GM10847 (cell line): Measurements from ENCODE around the gene ARHGAP6.

Source experiments
- POLR2A ChIP-seq: IDR thresholded peaks from 2 replicates; pipeline ENCODE4 v1.6.1; 2011; ENCODE audit not compliant: insufficient read length; ENCODE audit errors: extremely low read depth

ARHGAP6 gene

DNA sequence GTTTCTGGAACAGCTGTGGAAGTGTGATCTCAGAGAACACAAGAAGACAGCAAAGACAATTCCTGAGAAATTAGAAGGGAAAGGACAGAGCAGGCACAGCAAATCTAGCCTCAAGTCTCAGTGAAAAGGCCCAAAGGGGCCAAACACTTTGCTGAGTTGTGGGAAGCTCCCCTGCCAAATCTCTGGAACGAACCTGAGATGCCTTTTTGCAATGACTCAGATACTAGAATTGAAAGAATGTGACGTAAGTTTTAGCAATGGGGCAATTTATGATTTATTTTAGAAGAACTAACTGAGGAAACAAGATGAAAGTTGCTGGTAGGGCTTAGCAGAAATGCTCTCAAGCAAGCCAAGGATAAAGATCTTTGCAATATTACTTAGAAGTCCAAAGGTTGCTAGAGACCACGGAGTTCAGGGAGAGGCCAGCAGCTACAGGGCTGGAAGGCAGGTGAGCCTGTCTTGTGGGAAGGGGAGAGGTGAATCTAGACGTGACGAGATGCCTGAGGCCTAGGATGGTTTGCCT lies 279.7 kb downstream of the ARHGAP6 start:
- no peak for TF ChIP-seq POLR2A

GRCh38 chrX:11382930-11383329 lies 282.8 kb downstream of the ARHGAP6 start:
- no peak for TF ChIP-seq POLR2A

GRCh38 chrX:11381464-11381863 lies 284.3 kb downstream of the ARHGAP6 start:
- TF ChIP-seq POLR2A, result no peak

DNA sequence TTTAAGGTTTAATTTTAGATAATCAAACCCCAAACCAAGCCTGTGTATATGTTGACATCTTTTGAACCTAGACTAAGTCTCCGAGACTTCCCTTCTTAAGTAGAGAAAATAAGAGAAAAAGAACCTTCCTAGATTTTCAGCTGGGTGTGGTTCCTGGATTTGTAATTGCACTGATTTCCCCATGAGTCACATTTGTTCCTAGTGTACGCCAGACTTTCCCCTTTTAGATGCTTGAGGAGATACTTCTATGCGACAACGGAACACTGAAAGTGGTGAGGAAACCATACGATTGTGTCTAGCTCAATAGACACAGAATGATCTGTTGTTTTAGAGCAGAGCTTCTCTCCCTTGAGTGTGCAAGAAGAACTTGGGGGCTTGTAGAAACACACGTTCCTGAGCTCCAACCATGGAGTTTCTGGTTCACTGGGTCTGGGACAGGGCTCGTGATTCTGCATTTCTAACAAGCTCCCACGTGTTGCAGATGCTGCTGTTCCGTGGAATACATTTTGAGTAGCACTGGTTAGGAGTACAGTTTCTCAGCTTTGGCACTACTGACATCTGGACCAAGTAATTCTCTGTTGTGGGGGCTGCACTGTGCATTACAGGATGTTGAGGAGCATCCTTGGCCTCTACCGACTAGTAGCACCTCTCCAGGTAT lies 285.4 kb downstream of the ARHGAP6 start:
- TF ChIP-seq POLR2A, result no peak

DNA sequence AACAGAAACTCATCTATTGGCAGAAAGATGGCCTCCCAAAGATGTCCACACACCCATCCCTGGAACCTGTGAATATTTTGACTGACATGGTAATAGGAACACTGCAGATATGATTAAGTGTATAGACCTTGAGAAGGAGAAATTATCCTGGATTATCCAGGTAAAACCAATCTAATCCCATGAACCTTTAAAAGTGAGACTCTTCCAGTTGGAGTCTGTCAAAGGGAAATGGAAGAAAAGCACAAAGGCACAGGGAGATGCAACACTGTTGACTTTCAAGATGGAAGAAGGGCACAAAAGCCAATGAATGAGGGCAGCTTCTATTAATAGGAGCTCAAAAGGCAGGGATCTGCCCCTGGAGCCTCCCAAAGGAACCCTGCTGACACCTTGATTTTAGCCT lies 289.6 kb downstream of the ARHGAP6 start:
- TF ChIP-seq POLR2A, result no peak

- TF ChIP-seq POLR2A, result no peak
These were observed 290.1 kb downstream of the ARHGAP6 start for GRCh38 chrX:11375614-11376119.

GRCh38 chrX:11374570-11374969 lies 291.1 kb downstream of the ARHGAP6 start:
- TF ChIP-seq POLR2A, result no peak

- no peak for TF ChIP-seq POLR2A
These were observed 294.6 kb downstream of the ARHGAP6 start for GRCh38 chrX:11371106-11371505.

GRCh38 chrX:11367609-11368430 lies 297.9 kb downstream of the ARHGAP6 start:
- no peak for TF ChIP-seq POLR2A

DNA sequence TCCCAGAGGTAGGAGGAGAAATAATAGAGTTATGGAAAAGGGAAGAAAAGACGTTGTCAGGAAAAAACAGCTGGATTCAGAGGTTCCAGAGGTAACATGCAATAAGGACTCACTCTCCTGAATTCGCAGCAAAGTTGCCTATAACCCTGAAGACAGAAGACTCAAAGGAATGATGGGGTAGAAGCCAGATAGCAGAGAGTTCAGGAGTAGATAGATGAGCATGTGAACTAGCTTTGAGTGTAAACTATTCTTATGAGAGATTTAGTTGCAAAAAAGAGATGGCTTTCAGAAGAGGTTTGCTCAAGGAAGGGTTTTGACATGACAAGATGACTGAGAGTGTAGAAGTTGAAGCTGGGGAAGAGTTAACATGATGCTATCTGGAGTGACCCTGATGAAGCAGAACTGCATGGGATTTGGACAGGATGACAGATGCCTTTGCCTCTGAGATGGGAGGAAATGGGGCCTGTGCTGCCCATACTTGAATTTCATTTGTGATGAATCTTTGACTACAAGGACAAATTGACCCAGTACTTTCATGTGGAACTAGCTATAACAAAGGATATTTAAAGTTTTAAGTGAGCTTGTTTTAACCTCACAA lies 298.6 kb downstream of the ARHGAP6 start:
- TF ChIP-seq POLR2A, result no peak

GRCh38 chrX:11365426-11365825 lies 300.3 kb downstream of the ARHGAP6 start:
- TF ChIP-seq POLR2A, result no peak

- no peak for TF ChIP-seq POLR2A
These were observed 300.9 kb downstream of the ARHGAP6 start for GRCh38 chrX:11364835-11365234.

DNA sequence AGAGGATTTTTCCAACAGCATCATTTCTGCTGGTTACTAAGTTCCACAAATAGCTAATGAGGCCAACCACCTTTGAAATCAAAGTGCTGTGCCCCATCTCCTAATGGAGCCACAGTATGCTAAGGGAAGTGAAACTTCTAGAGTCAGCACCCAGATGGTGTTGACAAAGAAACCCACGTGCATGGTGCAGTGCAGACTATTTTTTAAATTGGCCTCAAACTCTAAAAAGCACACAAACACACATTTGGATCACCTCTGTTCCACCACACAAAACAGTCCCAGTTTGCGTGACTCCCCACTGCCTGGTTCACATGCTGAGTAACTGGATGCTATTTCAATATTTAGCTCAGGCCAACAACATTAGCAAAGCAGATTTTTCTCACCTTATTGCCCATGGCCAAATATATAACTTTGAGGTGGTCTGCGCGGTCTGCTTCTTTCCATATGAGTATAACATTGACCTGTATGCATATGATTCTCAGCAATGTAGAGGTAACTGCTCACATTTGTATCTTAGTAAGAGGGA lies 302.6 kb downstream of the ARHGAP6 start:
- TF ChIP-seq POLR2A, result no peak

- no peak for TF ChIP-seq POLR2A
These were observed 310.3 kb downstream of the ARHGAP6 start for GRCh38 chrX:11355259-11355909.

GRCh38 chrX:11352296-11352741 lies 313.4 kb downstream of the ARHGAP6 start:
- no peak for TF ChIP-seq POLR2A
